Measurements from ENCODE around the gene RAI14. TPM values are rescaled to one million over a fixed set of nuclear protein-coding genes. Genes with fewer than 3 reads are reported as not detected.

RAI14 gene
- total RNA-seq, 1 donor from 2014 or later: 259 TPM

- Mint-ChIP-seq H3K27me3 (ENCODE audit: unreplicated experiment) (peaks cover 10% of the 10 kb centered on the region), H3K4me3 (ENCODE audit: unreplicated experiment) (peak overlapping the region; percentile 55), H3K36me3 (ENCODE audit: unreplicated experiment) (peaks cover 5% of the 10 kb centered on the region), H3K27ac (ENCODE audit: unreplicated experiment) (no peak overlapping the region), H3K9me3 (ENCODE audit: unreplicated experiment) (peaks cover 16% of the 10 kb centered on the region), H3K4me1 (ENCODE audit: low read depth, unreplicated experiment) (peaks cover 19% of the 10 kb centered on the region)
- no peak for DNase-seq
- no peak for TF ChIP-seq CTCF (IDR thresholded peaks at IDR 0.05; ENCODE audit: partially characterized antibody, unreplicated experiment)
Measured at GRCh38 chr5:34660444-34660843, 4.3 kb downstream of the RAI14 start.

- Mint-ChIP-seq H3K27ac (ENCODE audit: unreplicated experiment) (no peak overlapping the region), H3K27me3 (ENCODE audit: unreplicated experiment) (no peaks in the 10 kb centered on the region), H3K9me3 (ENCODE audit: unreplicated experiment) (peaks cover 2% of the 10 kb centered on the region), H3K36me3 (ENCODE audit: unreplicated experiment) (no peaks in the 10 kb centered on the region), H3K4me1 (ENCODE audit: low read depth, unreplicated experiment) (peaks cover 23% of the 10 kb centered on the region), H3K4me3 (ENCODE audit: unreplicated experiment) (no peak overlapping the region)
- no peak for DNase-seq
- no peak for TF ChIP-seq CTCF (IDR thresholded peaks at IDR 0.05; ENCODE audit: partially characterized antibody, unreplicated experiment)
Measured at GRCh38 chr5:34663771-34664496, 7.8 kb downstream of the RAI14 start.

- TF ChIP-seq CTCF (IDR thresholded peaks at IDR 0.05; ENCODE audit: partially characterized antibody, unreplicated experiment): no peak
- Mint-ChIP-seq H3K4me3 (ENCODE audit: unreplicated experiment) (peak overlapping the region; percentile 30), H3K27ac (ENCODE audit: unreplicated experiment) (peak overlapping the region; percentile 59), H3K36me3 (ENCODE audit: unreplicated experiment) (no peaks in the 10 kb centered on the region), H3K9me3 (ENCODE audit: unreplicated experiment) (peaks cover 3% of the 10 kb centered on the region), H3K27me3 (ENCODE audit: unreplicated experiment) (no peaks in the 10 kb centered on the region), H3K4me1 (ENCODE audit: low read depth, unreplicated experiment) (peaks cover 38% of the 10 kb centered on the region)
- peak; percentile 24 for DNase-seq
Measured at GRCh38 chr5:34666392-34667080, 10.4 kb downstream of the RAI14 start.

GRCh38 chr5:34667705-34668104 lies 11.6 kb downstream of the RAI14 start:
- Mint-ChIP-seq H3K9me3 (ENCODE audit: unreplicated experiment) (peaks cover 3% of the 10 kb centered on the region), H3K4me1 (ENCODE audit: low read depth, unreplicated experiment) (peaks cover 42% of the 10 kb centered on the region), H3K27ac (ENCODE audit: unreplicated experiment) (no peak overlapping the region), H3K4me3 (ENCODE audit: unreplicated experiment) (no peak overlapping the region), H3K36me3 (ENCODE audit: unreplicated experiment) (no peaks in the 10 kb centered on the region), H3K27me3 (ENCODE audit: unreplicated experiment) (no peaks in the 10 kb centered on the region)
- no peak for DNase-seq
- TF ChIP-seq CTCF (IDR thresholded peaks at IDR 0.05; ENCODE audit: partially characterized antibody, unreplicated experiment): no peak

GRCh38 chr5:34669931-34670516 lies 13.9 kb downstream of the RAI14 start:
- Mint-ChIP-seq H3K4me1 (ENCODE audit: low read depth, unreplicated experiment) (peaks cover 45% of the 10 kb centered on the region), H3K9me3 (ENCODE audit: unreplicated experiment) (peaks cover 3% of the 10 kb centered on the region), H3K27me3 (ENCODE audit: unreplicated experiment) (no peaks in the 10 kb centered on the region), H3K27ac (ENCODE audit: unreplicated experiment) (peak overlapping the region; percentile 52), H3K4me3 (ENCODE audit: unreplicated experiment) (no peak overlapping the region), H3K36me3 (ENCODE audit: unreplicated experiment) (no peaks in the 10 kb centered on the region)
- DNase-seq: no peak
- TF ChIP-seq CTCF (IDR thresholded peaks at IDR 0.05; ENCODE audit: partially characterized antibody, unreplicated experiment): no peak

Data from glutamatergic neuron (in vitro differentiated cells).